ENCODE measurements around the gene FBXO33. TPM values are rescaled to one million over a fixed set of nuclear protein-coding genes. Genes with fewer than 3 reads are reported as not detected.
A peak's percentile ranks its signal among the peaks of the same experiment; 100 is the strongest.

Gene FBXO33
- 8.0 TPM for total RNA-seq

- DNase-seq (ENCODE audit: low spot score) = peak; percentile 98
Observed at GRCh38 chr14:39432179-39432618, at the start of gene FBXO33. TSS of gene FBXO33 (minus strand) at chr14:39432433. CDS start at chr14:39432162, 271 bp downstream.

- no peak for DNase-seq (ENCODE audit: low spot score)
Observed at GRCh38 chr14:39474416-39474911, 42.2 kb upstream of the FBXO33 start.

DNA sequence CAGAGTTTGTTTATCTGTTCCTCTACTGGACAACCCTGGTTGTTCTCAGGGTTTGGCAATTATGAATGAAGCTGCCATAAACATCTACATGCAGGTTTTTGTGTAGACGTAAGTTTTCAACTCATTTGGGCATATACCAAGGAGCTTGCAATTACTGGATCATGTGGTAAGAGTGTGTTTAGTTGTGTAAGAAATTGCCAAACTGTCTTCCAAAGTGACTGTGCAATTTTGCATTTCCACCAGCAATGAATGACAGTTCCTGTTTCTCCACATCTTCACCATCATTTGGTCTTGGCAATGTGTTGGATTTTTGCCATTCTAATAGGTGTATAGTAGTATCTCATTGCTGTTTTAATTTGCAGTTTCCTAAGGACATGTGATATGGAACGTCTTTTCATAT, 39.8 kb upstream of the FBXO33 start:
- DNase-seq (ENCODE audit: low spot score) = no peak

GRCh38 chr14:39469094-39469710, 37.0 kb upstream of the FBXO33 start:
- DNase-seq (ENCODE audit: low spot score) = no peak

DNA sequence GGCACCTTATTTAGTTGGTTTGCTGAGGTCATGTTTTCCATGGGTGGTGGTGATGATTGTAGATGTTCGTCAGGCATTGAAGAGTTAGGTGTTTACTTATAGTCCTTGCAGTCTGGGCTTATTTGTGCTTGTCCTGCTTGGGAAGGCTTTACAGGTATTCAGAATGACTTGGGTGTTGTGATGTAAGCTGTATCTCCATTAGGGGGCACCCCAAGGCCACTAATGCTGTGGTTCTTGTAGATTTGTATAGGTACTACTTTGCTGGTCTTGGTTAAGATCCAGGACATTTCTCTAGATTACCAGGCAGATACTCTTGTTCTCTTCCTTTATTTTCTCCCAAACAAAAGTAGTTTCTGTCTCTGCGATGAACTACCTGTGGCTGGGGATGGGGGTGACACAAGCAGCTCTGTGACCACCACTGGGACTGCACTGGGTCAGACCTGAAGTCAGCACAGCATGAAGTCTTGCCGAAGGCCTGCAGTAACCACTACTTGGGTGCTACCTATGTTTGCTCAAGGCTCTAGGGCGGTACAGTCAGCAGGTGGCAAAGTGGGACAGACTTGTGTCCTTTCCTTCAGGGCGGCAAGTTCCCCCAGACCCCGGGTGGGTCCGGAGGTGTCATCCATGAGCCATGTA, 35.8 kb upstream of the FBXO33 start:
- no peak for DNase-seq (ENCODE audit: low spot score)

DNA sequence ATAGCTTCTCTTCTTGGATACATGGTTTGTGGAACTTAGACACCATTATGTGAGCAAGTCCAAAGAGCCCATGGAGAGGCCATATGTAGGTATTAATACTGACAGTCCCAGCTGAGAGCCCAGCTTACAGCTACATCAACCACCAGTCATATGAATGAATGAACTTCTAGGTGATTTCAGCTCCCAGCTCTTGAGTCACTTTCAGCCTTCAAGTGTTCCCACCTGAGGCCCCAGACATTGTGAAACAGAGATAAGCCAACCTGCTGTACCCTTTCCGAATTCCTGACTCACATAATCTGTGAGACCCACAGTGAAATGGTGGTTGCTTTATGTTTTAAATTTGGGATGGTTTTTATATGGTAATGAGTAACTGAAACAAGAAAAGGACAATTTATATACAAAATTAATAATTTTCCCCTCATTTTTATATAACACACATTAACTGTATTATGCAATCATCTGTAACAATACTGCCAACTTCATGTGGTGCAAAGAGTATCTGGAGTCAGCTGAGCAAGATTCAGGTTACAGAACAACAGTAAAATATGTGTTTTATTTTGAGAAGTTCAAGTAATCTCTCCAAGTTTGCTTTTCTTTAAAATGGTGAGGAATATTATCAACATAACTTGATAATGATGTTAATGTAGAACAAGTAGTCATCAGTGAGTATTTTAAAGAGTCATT, 27.7 kb upstream of the FBXO33 start:
- no peak for DNase-seq (ENCODE audit: low spot score)

DNA sequence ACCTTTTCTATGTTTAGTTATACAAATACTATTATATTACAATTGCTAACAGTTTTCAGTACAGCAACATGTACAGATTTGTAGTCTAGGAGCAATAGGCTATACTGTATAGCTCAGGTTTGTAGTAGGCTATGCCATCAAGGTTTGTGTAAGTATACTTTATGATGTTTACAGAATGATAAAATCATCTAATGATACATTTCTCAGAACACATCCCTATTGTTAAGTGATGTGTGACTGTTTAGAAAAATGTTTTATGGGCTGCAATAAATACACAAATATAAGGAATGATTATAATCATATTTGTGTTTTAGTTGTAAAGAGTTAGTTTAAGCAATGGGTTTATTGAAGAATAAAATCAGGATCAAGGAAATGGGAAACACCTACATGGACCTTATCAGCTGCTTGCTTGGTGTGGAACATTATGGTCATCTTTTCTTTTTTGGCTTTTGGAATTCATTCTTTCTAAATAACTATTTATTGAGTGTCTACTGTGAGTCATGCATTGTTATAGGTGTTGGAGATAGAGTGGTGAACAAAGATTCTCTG, 24.5 kb upstream of the FBXO33 start:
- no peak for DNase-seq (ENCODE audit: low spot score)

DNA sequence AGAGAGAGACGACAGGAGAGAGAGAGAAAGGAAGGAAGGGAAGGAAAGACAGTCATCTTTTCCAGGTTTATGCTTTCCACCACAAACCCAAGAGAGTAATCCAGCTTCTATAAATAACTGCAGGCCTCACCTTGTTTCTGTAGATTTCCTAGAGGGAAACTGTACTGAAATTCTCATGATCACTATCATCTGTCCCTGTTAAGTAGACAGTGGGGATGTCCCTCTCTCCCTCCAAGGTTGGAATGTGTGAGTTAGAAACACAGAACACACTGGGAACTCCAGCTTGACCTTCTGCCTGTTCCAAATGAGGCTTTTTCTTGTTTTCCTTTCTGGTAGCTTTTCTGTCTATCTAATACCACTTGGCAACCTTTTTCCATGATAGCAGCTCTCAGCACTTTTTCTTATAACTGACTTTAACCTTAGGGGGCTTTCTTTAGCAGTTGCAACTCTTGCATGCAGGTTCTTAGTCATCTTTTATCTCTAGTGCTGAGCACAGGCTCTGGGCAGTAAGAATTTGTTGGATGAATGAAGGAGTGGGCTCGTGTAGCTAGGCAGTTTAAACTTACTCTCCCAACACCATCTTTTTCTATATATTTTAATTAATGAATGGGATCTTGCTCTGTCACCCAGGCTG, 22.8 kb upstream of the FBXO33 start:
- DNase-seq (ENCODE audit: low spot score) = no peak

DNA sequence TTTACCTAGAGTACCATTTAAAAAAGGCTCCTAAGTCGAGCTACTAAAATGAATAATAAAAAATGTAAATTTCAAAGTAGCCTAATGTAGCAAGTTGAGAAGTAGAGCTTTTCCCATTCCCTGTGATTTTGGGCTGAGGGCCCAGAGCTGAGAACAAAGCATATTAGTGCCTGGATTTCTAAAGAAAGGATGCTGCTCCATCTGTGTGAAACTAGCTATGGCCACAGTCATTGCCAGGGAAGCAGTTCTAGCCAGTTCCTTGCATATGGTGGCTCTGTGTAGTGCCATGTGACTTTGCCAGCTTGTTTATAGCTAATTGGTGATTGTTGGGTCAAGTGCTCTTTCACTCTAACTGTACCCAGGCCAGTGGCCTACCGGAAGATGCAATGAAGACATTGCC, 20.4 kb upstream of the FBXO33 start:
- no peak for DNase-seq (ENCODE audit: low spot score)

GRCh38 chr14:39451811-39452210, 19.6 kb upstream of the FBXO33 start:
- no peak for DNase-seq (ENCODE audit: low spot score)

DNA sequence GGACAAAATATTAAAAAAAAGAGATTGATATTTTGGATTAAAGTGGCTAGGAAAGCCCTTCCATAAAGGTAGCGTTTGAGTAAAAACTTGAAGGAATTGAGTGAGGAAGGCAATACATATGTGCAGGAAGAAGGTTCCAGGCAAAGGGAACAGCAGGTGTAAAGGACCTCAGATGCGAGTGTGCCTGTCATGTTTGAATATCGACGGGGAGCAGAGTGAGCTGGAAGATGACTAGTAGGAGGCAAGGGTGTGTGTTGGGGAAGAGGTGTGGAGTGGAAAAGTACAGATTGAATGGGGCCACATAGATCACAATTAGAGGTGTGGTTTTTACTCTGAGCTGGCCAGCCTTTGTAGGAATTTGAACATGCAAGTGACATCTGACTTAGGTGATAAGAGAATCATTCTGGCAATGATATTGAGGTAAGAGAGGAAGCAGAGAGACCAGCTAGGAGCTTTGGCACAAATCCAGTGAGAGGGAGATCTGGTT, 15.0 kb upstream of the FBXO33 start:
- no peak for DNase-seq (ENCODE audit: low spot score)

- no peak for DNase-seq (ENCODE audit: low spot score)
Observed at GRCh38 chr14:39446131-39446744, 14.0 kb upstream of the FBXO33 start.

- no peak for DNase-seq (ENCODE audit: low spot score)
Observed at GRCh38 chr14:39442293-39442692, 10.1 kb upstream of the FBXO33 start.

- no peak for DNase-seq (ENCODE audit: low spot score)
Observed at GRCh38 chr14:39441805-39442204, 9.6 kb upstream of the FBXO33 start.

GRCh38 chr14:39440975-39441374, 8.7 kb upstream of the FBXO33 start:
- DNase-seq (ENCODE audit: low spot score) = no peak

DNA sequence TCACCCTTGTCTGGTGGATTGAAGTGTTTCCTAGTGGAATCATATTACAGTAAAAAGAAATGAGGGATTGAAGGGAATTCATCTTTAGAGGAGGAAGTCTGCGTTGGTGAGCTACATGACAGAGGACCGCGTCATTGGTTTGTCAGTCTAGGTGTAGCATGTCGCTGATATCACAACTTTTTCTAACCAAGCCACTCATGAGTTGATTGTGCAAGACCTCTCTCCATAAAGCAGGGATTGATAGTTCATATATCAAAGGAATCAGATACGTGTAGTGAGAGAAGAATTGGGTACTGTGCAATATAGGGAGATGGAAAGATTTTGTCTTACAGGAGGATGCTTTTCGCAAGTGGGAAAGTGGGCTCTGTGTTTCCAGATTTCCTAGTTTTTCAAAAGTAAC, 3.0 kb upstream of the FBXO33 start:
- no peak for DNase-seq (ENCODE audit: low spot score)

- DNase-seq (ENCODE audit: low spot score) = no peak
Observed at GRCh38 chr14:39434401-39434800, 2.2 kb upstream of the FBXO33 start.

GRCh38 chr14:39433452-39433813, 1.2 kb upstream of the FBXO33 start:
- no peak for DNase-seq (ENCODE audit: low spot score)

GRCh38 chr14:39432619-39433451, 602 bp upstream of the FBXO33 start:
- DNase-seq (ENCODE audit: low spot score) = peak; percentile 93

DNA sequence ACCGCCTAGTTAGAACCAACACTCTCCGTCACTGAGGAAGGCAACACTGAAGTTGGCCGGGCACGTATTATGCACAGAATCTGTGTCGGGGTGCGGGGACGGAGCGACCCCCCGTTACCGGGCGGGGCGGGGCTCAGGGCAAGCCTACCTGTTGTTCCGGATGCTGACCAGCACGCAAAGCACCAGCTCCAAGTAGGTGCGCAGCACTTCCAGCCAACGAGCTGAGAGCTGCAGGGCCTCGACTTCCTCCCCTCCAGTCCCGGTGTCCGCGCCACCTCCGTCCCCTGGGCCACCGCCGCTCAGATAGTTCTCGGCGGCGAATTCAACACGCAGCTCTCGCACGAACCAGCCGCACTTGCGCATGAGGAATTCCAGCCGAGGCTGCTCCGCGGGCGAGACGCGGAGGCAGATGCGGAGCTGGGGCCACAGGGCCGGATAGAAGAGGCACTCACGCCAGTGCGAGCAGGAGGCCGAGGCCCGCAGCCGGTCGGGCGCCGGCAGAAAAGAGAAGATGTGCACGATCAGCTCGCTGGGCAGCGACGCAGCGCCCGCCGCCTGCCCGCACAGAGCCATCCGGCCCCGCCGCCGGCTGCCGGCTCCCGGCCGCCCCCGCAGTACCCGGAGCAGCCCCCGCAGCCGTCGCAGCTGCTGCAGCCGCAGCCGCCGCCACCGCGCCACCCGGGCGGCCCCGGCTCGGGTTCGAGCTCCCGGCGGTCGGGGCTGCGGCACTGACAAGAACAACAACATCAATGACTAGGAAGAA, 636 bp downstream of the FBXO33 start:
- peak; percentile 54 for DNase-seq (ENCODE audit: low spot score)
